Testis (tissue), 2 donors: ENCODE results near the gene CAPZB.

ENCODE experiments used
- CTCF ChIP-seq, 3 experiments: fragments of 450-650 bp in 2 of 3; fragments of 200-600 bp in 1 of 3; sonication (generic) in 1 of 3; IDR thresholded peaks; one replicate each; pipeline ENCODE4 v1.5.1; 2016 to 2019; ENCODE audit warnings: antibody characterized with exemption in 3 of 3, mild to moderate bottlenecking in 2 of 3, moderate library complexity in 1 of 3
- POLR2A ChIP-seq: fragments of 450-650 bp; IDR thresholded peaks from one replicate; pipeline ENCODE4 v1.6.1; 2017; ENCODE audit warnings: antibody characterized with exemption, mild to moderate bottlenecking, moderate library complexity

- TF ChIP-seq CTCF (IDR thresholded peaks at IDR 0.05) (peak; percentile 84 to 95 (median 86)), POLR2A (no peak)
Observed at GRCh38 chr1:19341201-19342061, 143.9 kb downstream of the CAPZB start.
